ENCODE data around the gene ABHD16B. TPM values are rescaled to one million over a fixed set of nuclear protein-coding genes. Genes with fewer than 3 reads are reported as not detected.

The ABHD16B gene
- total RNA-seq, 1 donor, result not detected

GRCh38 chr20:63842258-63842657 lies 19.0 kb upstream of the ABHD16B start:
- H2AFZ ChIP-seq (ENCODE audit: low read length), result no peak overlapping the region
- H3K4me1 ChIP-seq (ENCODE audit: insufficient read depth, low read length), result peaks cover 3% of the 10 kb centered on the region
- H3K4me2 ChIP-seq (ENCODE audit: insufficient read depth, low read length), result no peak overlapping the region
- H3K27me3 ChIP-seq (ENCODE audit: insufficient read depth, low read length), result peaks cover 16% of the 10 kb centered on the region
- no peak overlapping the region for H3K27ac ChIP-seq (ENCODE audit: low read depth, low read length)
- TF ChIP-seq, protein P1, sequence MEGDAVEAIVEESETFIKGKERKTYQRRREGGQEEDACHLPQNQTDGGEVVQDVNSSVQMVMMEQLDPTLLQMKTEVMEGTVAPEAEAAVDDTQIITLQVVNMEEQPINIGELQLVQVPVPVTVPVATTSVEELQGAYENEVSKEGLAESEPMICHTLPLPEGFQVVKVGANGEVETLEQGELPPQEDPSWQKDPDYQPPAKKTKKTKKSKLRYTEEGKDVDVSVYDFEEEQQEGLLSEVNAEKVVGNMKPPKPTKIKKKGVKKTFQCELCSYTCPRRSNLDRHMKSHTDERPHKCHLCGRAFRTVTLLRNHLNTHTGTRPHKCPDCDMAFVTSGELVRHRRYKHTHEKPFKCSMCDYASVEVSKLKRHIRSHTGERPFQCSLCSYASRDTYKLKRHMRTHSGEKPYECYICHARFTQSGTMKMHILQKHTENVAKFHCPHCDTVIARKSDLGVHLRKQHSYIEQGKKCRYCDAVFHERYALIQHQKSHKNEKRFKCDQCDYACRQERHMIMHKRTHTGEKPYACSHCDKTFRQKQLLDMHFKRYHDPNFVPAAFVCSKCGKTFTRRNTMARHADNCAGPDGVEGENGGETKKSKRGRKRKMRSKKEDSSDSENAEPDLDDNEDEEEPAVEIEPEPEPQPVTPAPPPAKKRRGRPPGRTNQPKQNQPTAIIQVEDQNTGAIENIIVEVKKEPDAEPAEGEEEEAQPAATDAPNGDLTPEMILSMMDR (IDR thresholded peaks at IDR 0.05; ENCODE audit: extremely low read depth, low read depth, low read length), result no peak
- H3K9me3 ChIP-seq (ENCODE audit: low read depth, low read length), result no peaks in the 10 kb centered on the region
- H4K20me1 ChIP-seq (ENCODE audit: insufficient read depth, low read length), result no peaks in the 10 kb centered on the region
- no peak overlapping the region for H3K4me3 ChIP-seq (ENCODE audit: insufficient read depth, low read length)
- no peak for DNase-seq (ENCODE audit: insufficient read length, low spot score, missing footprints)
- no peaks in the 10 kb centered on the region for H3K36me3 ChIP-seq (ENCODE audit: insufficient read depth, low read length)
- no peaks in the 10 kb centered on the region for H3K79me2 ChIP-seq (ENCODE audit: insufficient read depth, low read length)

DNA sequence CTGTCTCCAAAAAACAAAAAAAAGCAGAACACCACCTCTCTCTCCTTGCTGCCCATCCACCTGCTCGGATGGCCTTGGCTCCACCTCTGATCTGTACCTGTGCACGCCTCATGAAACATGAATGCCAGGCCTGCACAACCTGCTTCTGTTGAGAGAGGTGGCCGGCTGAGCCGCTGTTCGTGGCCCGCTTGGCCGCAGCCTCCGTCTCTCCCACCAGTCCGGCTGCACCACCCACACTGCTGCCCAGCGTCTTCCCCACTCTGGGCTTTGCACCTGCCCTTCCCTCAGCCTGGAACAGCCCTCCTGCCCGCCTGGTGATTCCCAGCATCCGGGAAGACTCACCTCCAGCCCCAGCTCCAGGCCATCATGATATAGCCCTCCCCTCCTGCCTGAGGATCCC lies 18.1 kb upstream of the ABHD16B start:
- Histone ChIP-seq H3K36me3 (ENCODE audit: insufficient read depth, low read length) (no peaks in the 10 kb centered on the region), H3K79me2 (ENCODE audit: insufficient read depth, low read length) (no peaks in the 10 kb centered on the region), H3K27ac (ENCODE audit: low read depth, low read length) (no peak overlapping the region), H3K4me3 (ENCODE audit: insufficient read depth, low read length) (no peak overlapping the region), H3K4me1 (ENCODE audit: insufficient read depth, low read length) (peaks cover 3% of the 10 kb centered on the region), H4K20me1 (ENCODE audit: insufficient read depth, low read length) (no peaks in the 10 kb centered on the region), H3K9me3 (ENCODE audit: low read depth, low read length) (no peaks in the 10 kb centered on the region), H2AFZ (ENCODE audit: low read length) (no peak overlapping the region), H3K4me2 (ENCODE audit: insufficient read depth, low read length) (no peak overlapping the region), H3K27me3 (ENCODE audit: insufficient read depth, low read length) (peaks cover 17% of the 10 kb centered on the region)
- TF ChIP-seq, protein P1 (IDR thresholded peaks at IDR 0.05; ENCODE audit: extremely low read depth, low read depth, low read length), result no peak
- DNase-seq (ENCODE audit: insufficient read length, low spot score, missing footprints), result no peak

DNA sequence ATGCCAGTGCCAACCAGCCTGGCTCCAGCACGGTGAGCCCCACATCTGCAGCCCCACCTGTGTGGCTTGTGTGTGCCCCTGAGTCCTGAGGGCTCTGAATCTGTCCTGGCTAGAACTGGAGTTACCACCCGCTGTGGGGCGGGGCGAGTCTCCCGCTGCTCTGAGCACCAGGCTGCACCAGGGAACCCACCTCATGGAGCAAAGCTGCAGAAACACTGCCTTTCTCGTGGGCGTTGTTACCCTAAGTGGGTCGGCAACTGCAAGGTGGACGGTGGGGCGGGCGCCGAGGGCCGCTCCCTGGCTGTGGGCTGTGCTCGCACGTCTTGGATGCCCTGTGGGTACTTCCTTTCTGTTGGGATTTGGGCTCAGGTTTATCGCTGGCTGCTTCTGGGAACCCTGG lies 17.5 kb upstream of the ABHD16B start:
- H3K4me3 ChIP-seq (ENCODE audit: insufficient read depth, low read length), result no peak overlapping the region
- TF ChIP-seq, protein P1 (IDR thresholded peaks at IDR 0.05; ENCODE audit: extremely low read depth, low read depth, low read length), result no peak
- DNase-seq (ENCODE audit: insufficient read length, low spot score, missing footprints), result no peak
- no peak overlapping the region for H3K27ac ChIP-seq (ENCODE audit: low read depth, low read length)
- no peak overlapping the region for H3K4me2 ChIP-seq (ENCODE audit: insufficient read depth, low read length)
- no peaks in the 10 kb centered on the region for H3K36me3 ChIP-seq (ENCODE audit: insufficient read depth, low read length)
- no peaks in the 10 kb centered on the region for H3K9me3 ChIP-seq (ENCODE audit: low read depth, low read length)
- no peaks in the 10 kb centered on the region for H4K20me1 ChIP-seq (ENCODE audit: insufficient read depth, low read length)
- no peaks in the 10 kb centered on the region for H3K79me2 ChIP-seq (ENCODE audit: insufficient read depth, low read length)
- H3K4me1 ChIP-seq (ENCODE audit: insufficient read depth, low read length), result peaks cover 3% of the 10 kb centered on the region
- H2AFZ ChIP-seq (ENCODE audit: low read length), result no peak overlapping the region
- H3K27me3 ChIP-seq (ENCODE audit: insufficient read depth, low read length), result peaks cover 17% of the 10 kb centered on the region

DNA sequence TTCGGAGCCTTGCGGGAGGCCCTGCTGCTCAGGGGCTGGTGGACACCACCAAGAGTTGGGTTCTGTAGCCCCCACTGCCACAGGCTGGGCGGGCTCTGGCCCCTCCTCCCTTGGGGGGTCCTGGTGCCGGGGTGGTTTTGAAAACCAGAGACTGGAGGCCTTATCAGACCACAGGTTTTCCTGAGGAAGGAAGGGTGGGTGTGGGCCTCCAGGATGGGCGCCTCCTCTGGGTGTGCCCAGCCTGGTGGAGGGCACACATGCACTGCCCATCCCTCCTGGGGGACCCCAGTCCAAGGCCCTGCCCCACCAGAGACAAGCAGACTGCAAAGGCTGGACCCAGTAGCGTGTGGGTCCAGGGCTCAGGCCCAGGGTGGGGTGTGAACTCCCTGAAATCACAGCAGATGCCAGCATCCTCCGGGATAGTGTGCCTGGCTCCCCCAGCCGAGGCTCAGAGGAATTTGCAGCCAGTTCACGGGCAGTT lies 16.7 kb upstream of the ABHD16B start:
- H4K20me1 ChIP-seq (ENCODE audit: insufficient read depth, low read length), result no peaks in the 10 kb centered on the region
- no peak overlapping the region for H3K27ac ChIP-seq (ENCODE audit: low read depth, low read length)
- no peak overlapping the region for H3K4me2 ChIP-seq (ENCODE audit: insufficient read depth, low read length)
- H2AFZ ChIP-seq (ENCODE audit: low read length), result no peak overlapping the region
- H3K9me3 ChIP-seq (ENCODE audit: low read depth, low read length), result no peaks in the 10 kb centered on the region
- TF ChIP-seq, protein P1 (IDR thresholded peaks at IDR 0.05; ENCODE audit: extremely low read depth, low read depth, low read length), result no peak
- no peak overlapping the region for H3K4me3 ChIP-seq (ENCODE audit: insufficient read depth, low read length)
- peaks cover 17% of the 10 kb centered on the region for H3K27me3 ChIP-seq (ENCODE audit: insufficient read depth, low read length)
- no peaks in the 10 kb centered on the region for H3K79me2 ChIP-seq (ENCODE audit: insufficient read depth, low read length)
- H3K36me3 ChIP-seq (ENCODE audit: insufficient read depth, low read length), result no peaks in the 10 kb centered on the region
- DNase-seq (ENCODE audit: insufficient read length, low spot score, missing footprints), result peak; percentile 75
- H3K4me1 ChIP-seq (ENCODE audit: insufficient read depth, low read length), result peaks cover 3% of the 10 kb centered on the region
